H9 (cell line): ENCODE measurements around the gene TOP1. TPM values are rescaled to one million over a fixed set of nuclear protein-coding genes. Genes with fewer than 3 reads are reported as not detected.

Experiments used
- DNase-seq: peaks from one replicate; pipeline ENCODE4 v3.0.0-alpha.2; 2017
- H2AFZ ChIP-seq: one replicate; pipeline ENCODE4 v1.6.1; 2013; ENCODE audit warnings: mild to moderate bottlenecking, low read length, control low read depth, moderate library complexity
- H2AK5ac ChIP-seq: 2 replicates; pipeline ENCODE4 v1.6.1; 2013; ENCODE audit warnings: low read length, control low read depth, mixed read lengths; ENCODE audit not compliant: insufficient read length
- H2BK120ac ChIP-seq: one replicate; pipeline ENCODE4 v1.6.1; 2013; ENCODE audit warnings: low read depth, mild to moderate bottlenecking, low read length, control low read depth, inconsistent platforms; ENCODE audit not compliant: poor library complexity, severe bottlenecking
- H2BK12ac ChIP-seq: 2 replicates; pipeline ENCODE4 v1.6.1; 2013; ENCODE audit warnings: low read length, control low read depth, mixed read lengths, low read depth; ENCODE audit not compliant: insufficient read length
- H2BK15ac ChIP-seq: 2 replicates; pipeline ENCODE4 v1.6.1; 2013; ENCODE audit warnings: low read depth, low read length, control low read depth
- H2BK20ac ChIP-seq: one replicate; pipeline ENCODE4 v1.6.1; 2013; ENCODE audit warnings: low read depth, mild to moderate bottlenecking, low read length, control low read depth, inconsistent platforms; ENCODE audit not compliant: poor library complexity, severe bottlenecking
- H2BK5ac ChIP-seq: 2 replicates; pipeline ENCODE4 v1.6.1; 2013; ENCODE audit warnings: low read length, control low read depth, mixed read lengths; ENCODE audit not compliant: insufficient read length
- H3K14ac ChIP-seq: 2 replicates; pipeline ENCODE4 v1.6.1; 2013; ENCODE audit warnings: low read length, control low read depth; ENCODE audit not compliant: insufficient read depth
- H3K18ac ChIP-seq: 2 replicates; pipeline ENCODE4 v1.6.1; 2013; ENCODE audit warnings: low read depth, mild to moderate bottlenecking, mixed read lengths, low read length, control low read depth; ENCODE audit not compliant: insufficient read length
- H3K23ac ChIP-seq: 2 replicates; pipeline ENCODE4 v1.6.1; 2013; ENCODE audit warnings: low read length, control low read depth, mixed read lengths, low read depth; ENCODE audit not compliant: insufficient read length
- H3K23me2 ChIP-seq: 2 replicates; pipeline ENCODE4 v1.6.1; 2013; ENCODE audit warnings: low read depth, mild to moderate bottlenecking, mixed read lengths, low read length, control low read depth; ENCODE audit not compliant: insufficient read length, poor library complexity, severe bottlenecking
- H3K27ac ChIP-seq: 2 replicates; pipeline ENCODE4 v1.5.1; 2013; ENCODE audit warnings: low read length, control low read depth, mixed read lengths, low read depth; ENCODE audit not compliant: insufficient read length
- H3K27me3 ChIP-seq: 2 replicates; pipeline ENCODE4 v1.6.1; 2013; ENCODE audit warnings: low read length, control low read depth, inconsistent platforms; ENCODE audit not compliant: insufficient read depth
- H3K4ac ChIP-seq: 2 replicates; pipeline ENCODE4 v1.6.1; 2013; ENCODE audit warnings: low read depth, mild to moderate bottlenecking, control low read depth, inconsistent platforms, low read length, moderate library complexity
- H3K4me1 ChIP-seq: 2 replicates; pipeline ENCODE4 v1.6.1; 2013; ENCODE audit warnings: low read length, control low read depth, inconsistent platforms; ENCODE audit not compliant: insufficient read depth
- H3K4me2 ChIP-seq: 2 replicates; pipeline ENCODE4 v1.6.1; 2013; ENCODE audit warnings: low read length, control low read depth, mixed read lengths; ENCODE audit not compliant: insufficient read length, insufficient read depth
- H3K56ac ChIP-seq: 2 replicates; pipeline ENCODE4 v1.6.1; 2013; ENCODE audit warnings: low read depth, mild to moderate bottlenecking, mixed read lengths, low read length, control low read depth; ENCODE audit not compliant: insufficient read length
- H3K79me1 ChIP-seq: 2 replicates; pipeline ENCODE4 v1.6.1; 2013; ENCODE audit warnings: low read depth, mild to moderate bottlenecking, moderate library complexity, low read length, control low read depth, inconsistent platforms; ENCODE audit not compliant: insufficient read depth, poor library complexity, severe bottlenecking
- H3K79me2 ChIP-seq: 2 replicates; pipeline ENCODE4 v1.6.1; 2013; ENCODE audit warnings: low read length, control low read depth, inconsistent platforms; ENCODE audit not compliant: insufficient read depth
- H3K9ac ChIP-seq: 2 replicates; pipeline ENCODE4 v1.6.1; 2013; ENCODE audit warnings: low read length, control low read depth, mixed read lengths; ENCODE audit not compliant: insufficient read length; ENCODE audit errors: extremely low read depth
- H3K9me3 ChIP-seq: one replicate; pipeline ENCODE4 v1.6.1; 2013; ENCODE audit warnings: low read depth, low read length, inconsistent platforms; ENCODE audit not compliant: control insufficient read depth
- H3T11ph ChIP-seq: one replicate; pipeline ENCODE4 v1.6.1; 2013; ENCODE audit warnings: mild to moderate bottlenecking, low read length, control low read depth, inconsistent platforms
- H4K20me1 ChIP-seq: one replicate; pipeline ENCODE4 v1.6.1; 2013; ENCODE audit not compliant: control insufficient read depth, insufficient read length, insufficient read depth
- H4K5ac ChIP-seq: 2 replicates; pipeline ENCODE4 v1.6.1; 2013; ENCODE audit warnings: low read depth, mild to moderate bottlenecking, mixed read lengths, low read length, control low read depth; ENCODE audit not compliant: insufficient read length
- H4K8ac ChIP-seq: replicated peaks from 2 replicates; pipeline ENCODE4 v1.6.1; 2013; ENCODE audit warnings: low read length, control low read depth, mixed read lengths, low read depth; ENCODE audit not compliant: insufficient read length
- H4K91ac ChIP-seq: 2 replicates; pipeline ENCODE4 v1.6.1; 2013; ENCODE audit warnings: low read depth, mild to moderate bottlenecking, moderate library complexity, mixed read lengths, low read length, control low read depth; ENCODE audit not compliant: insufficient read length
- H3K27ac Mint-ChIP-seq, 3 experiments: 2 replicates in 2 of 3; 3 replicates in 1 of 3; pipeline ENCODE4 v1.8.0; 2020 to 2021; ENCODE audit warnings: mixed read lengths in 3 of 3, mild to moderate bottlenecking in 1 of 3, moderate library complexity in 1 of 3
- H3K27me3 Mint-ChIP-seq: 2 replicates; pipeline ENCODE4 v1.8.0; 2021; ENCODE audit warnings: low read depth, mild to moderate bottlenecking, moderate library complexity, mixed read lengths
- H3K36me3 Mint-ChIP-seq, 3 experiments: 2 replicates in 2 of 3; 3 replicates in 1 of 3; pipeline ENCODE4 v1.8.0; 2020 to 2021; ENCODE audit warnings: low read depth in 3 of 3, mixed read lengths in 3 of 3; ENCODE audit not compliant: insufficient read depth in 1 of 3
- H3K4me1 Mint-ChIP-seq, 2 experiments: 2 replicates each; pipeline ENCODE4 v1.8.0; 2020; ENCODE audit warnings: mixed read lengths in 2 of 2
- H3K4me3 Mint-ChIP-seq, 2 experiments: 2 replicates in 1 of 2; 3 replicates in 1 of 2; pipeline ENCODE4 v1.8.0; 2020 to 2021; ENCODE audit warnings: mild to moderate bottlenecking in 2 of 2, mixed read lengths in 2 of 2, moderate library complexity in 1 of 2
- H3K9me3 Mint-ChIP-seq, 2 experiments: 2 replicates in 1 of 2; 3 replicates in 1 of 2; pipeline ENCODE4 v1.8.0; 2020; ENCODE audit warnings: mild to moderate bottlenecking in 2 of 2, mixed read lengths in 2 of 2, moderate library complexity in 1 of 2
- WGBS: extraction: QIAGEN DNeasy Blood & Tissue Kit; methylation state at CpG from one replicate; pipeline ENCODE4 v1.1.7; 2013; ENCODE audit warnings: missing lambda C conversion rate, low lambda C conversion rate, mixed read lengths; ENCODE audit not compliant: insufficient read length; ENCODE audit errors: extremely low coverage; 5-methylcytosine and 5-hydroxymethylcytosine counted together
- total RNA-seq: library from RNA; stranded (reverse); gene quantifications from 2 replicates; pipeline ENCODE4 v1.2.1, GENCODE V29; 2021
- TF ChIP-seq, protein P1 (sequence below): fragments of 200-600 bp; sonication (generic); conservative IDR thresholded peaks from 3 replicates; pipeline ENCODE4 v1.8.0; 2021; ENCODE audit warnings: antibody characterized with exemption, mild to moderate bottlenecking

The TOP1 gene
- total RNA-seq, 1 experiment from 2014 or later = 96.4 TPM

DNA sequence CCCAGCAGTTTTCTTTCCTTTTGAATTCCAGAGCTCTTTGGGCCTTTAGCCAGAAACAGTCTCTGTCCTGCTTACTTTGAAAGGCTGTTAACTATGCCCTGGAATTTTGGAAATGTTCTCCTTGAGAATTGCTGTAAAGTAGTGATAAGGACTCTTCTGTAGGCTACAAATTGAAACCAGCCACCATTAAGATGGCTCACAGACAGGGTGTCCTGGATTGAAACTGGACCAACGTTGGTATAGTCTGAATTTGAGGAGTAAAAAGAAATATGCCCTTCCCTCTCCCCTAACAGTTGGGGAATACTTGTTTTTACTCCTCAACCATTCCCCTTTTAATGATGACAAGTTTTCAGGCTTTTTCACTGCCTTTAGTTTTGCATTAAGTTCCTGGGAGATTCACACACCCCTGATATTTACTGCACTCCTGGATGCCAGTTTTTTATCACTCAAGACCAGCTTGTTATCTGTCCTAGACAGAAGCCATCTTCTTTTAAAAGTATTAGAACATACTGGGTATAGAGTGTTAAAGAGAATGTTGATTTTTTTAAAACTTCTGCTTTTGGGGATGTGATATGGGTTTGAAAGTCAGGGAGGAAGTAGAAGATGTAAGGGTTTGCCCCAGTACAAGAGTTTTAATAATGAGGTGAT, 21.9 kb downstream of the TOP1 start:
- Histone ChIP-seq H3K23me2 (no peaks in the 10 kb centered on the region), H2BK15ac (no peak overlapping the region), H4K20me1 (no peaks in the 10 kb centered on the region), H2BK20ac (no peak overlapping the region), H3K4me1 (peaks cover 16% of the 10 kb centered on the region; the same call in 1 of the 2 replicates), H2AK5ac (no peak overlapping the region), H3K23ac (no peak overlapping the region), H2AFZ (no peak overlapping the region), H3K27me3 (no peaks in the 10 kb centered on the region), H3K9me3 (no peaks in the 10 kb centered on the region), H3K56ac (no peak overlapping the region), H3K79me2 (peaks cover 24% of the 10 kb centered on the region; the same call in 1 of the 2 replicates), H2BK120ac (no peak overlapping the region), H2BK12ac (no peak overlapping the region), H3K18ac (no peak overlapping the region), H3K4me2 (no peak overlapping the region), H3K79me1 (peaks cover 5% of the 10 kb centered on the region), H3K14ac (no peak overlapping the region), H3T11ph (no peak overlapping the region), H4K8ac (no peak overlapping the region), H3K4ac (no peak overlapping the region), H4K91ac (no peak overlapping the region), H3K27ac (no peak overlapping the region), H4K5ac (no peak overlapping the region), H3K9ac (no peak overlapping the region), H2BK5ac (no peak overlapping the region)
- DNase-seq = no peak
- Mint-ChIP-seq H3K36me3 (peaks cover 0 to 3% (median 2%) of the 10 kb centered on the region in 3 experiments; a peak in 1 of 7 replicates), H3K9me3 (no peaks in the 10 kb centered on the region), H3K4me3 (no peak overlapping the region), H3K4me1 (peaks cover 80 to 84% of the 10 kb centered on the region in 2 experiments), H3K27ac (no peak overlapping the region), H3K27me3 (no peaks in the 10 kb centered on the region)
- TF ChIP-seq, protein P1, sequence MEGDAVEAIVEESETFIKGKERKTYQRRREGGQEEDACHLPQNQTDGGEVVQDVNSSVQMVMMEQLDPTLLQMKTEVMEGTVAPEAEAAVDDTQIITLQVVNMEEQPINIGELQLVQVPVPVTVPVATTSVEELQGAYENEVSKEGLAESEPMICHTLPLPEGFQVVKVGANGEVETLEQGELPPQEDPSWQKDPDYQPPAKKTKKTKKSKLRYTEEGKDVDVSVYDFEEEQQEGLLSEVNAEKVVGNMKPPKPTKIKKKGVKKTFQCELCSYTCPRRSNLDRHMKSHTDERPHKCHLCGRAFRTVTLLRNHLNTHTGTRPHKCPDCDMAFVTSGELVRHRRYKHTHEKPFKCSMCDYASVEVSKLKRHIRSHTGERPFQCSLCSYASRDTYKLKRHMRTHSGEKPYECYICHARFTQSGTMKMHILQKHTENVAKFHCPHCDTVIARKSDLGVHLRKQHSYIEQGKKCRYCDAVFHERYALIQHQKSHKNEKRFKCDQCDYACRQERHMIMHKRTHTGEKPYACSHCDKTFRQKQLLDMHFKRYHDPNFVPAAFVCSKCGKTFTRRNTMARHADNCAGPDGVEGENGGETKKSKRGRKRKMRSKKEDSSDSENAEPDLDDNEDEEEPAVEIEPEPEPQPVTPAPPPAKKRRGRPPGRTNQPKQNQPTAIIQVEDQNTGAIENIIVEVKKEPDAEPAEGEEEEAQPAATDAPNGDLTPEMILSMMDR = no peak
- whole genome bisulfite sequencing = no CpG with 5 or more reads among the region's 1 CpG
